Measurements from ENCODE around the gene MACROD2.

The MACROD2 gene

GRCh38 chr20:16013631-16014030 is 2018.3 kb downstream of the MACROD2 start:
- in situ Hi-C loops (cut with MboI; ENCODE audit: low sequenced_read_pairs) = no loop called here
- no peak for DNase-seq (ENCODE audit: low spot score in 2 of 2)
- Histone ChIP-seq H3K4me3 (no peak overlapping the region), H3K4me1 (no peaks in the 10 kb centered on the region), H3K27me3 (ENCODE audit: low read depth) (no peaks in the 10 kb centered on the region), H3K9me3 (no peaks in the 10 kb centered on the region), H3K36me3 (replicated peaks) (no peaks in the 10 kb centered on the region)

GRCh38 chr20:16014436-16014835 is 2019.1 kb downstream of the MACROD2 start:
- H3K36me3 ChIP-seq (replicated peaks) = no peaks in the 10 kb centered on the region
- no peaks in the 10 kb centered on the region for H3K4me1 ChIP-seq
- in situ Hi-C loops (cut with MboI; ENCODE audit: low sequenced_read_pairs) = no loop called here
- H3K4me3 ChIP-seq = no peak overlapping the region
- no peak for DNase-seq (ENCODE audit: low spot score in 2 of 2)
- no peaks in the 10 kb centered on the region for H3K9me3 ChIP-seq
- no peaks in the 10 kb centered on the region for H3K27me3 ChIP-seq (ENCODE audit: low read depth)

- in situ Hi-C loops (cut with MboI; ENCODE audit: low sequenced_read_pairs) = no loop called here
- no peaks in the 10 kb centered on the region for H3K36me3 ChIP-seq (replicated peaks)
- H3K4me3 ChIP-seq = no peak overlapping the region
- no peaks in the 10 kb centered on the region for H3K27me3 ChIP-seq (ENCODE audit: low read depth)
- H3K4me1 ChIP-seq = no peaks in the 10 kb centered on the region
- DNase-seq (ENCODE audit: low spot score in 2 of 2) = no peak
- H3K9me3 ChIP-seq = no peaks in the 10 kb centered on the region
These were observed 2022.3 kb downstream of the MACROD2 start for GRCh38 chr20:16017656-16018055.

- H3K4me3 ChIP-seq = no peak overlapping the region
- no peaks in the 10 kb centered on the region for H3K36me3 ChIP-seq (replicated peaks)
- no peaks in the 10 kb centered on the region for H3K9me3 ChIP-seq
- DNase-seq (ENCODE audit: low spot score in 2 of 2) = no peak
- H3K27me3 ChIP-seq (ENCODE audit: low read depth) = no peaks in the 10 kb centered on the region
- in situ Hi-C loops (cut with MboI; ENCODE audit: low sequenced_read_pairs) = no loop called here
- H3K4me1 ChIP-seq = no peaks in the 10 kb centered on the region
These were observed 2023.6 kb downstream of the MACROD2 start for GRCh38 chr20:16018881-16019280.

- H3K36me3 ChIP-seq (replicated peaks) = no peaks in the 10 kb centered on the region
These were observed 2025.7 kb downstream of the MACROD2 start for GRCh38 chr20:16020971-16021370.

DNA sequence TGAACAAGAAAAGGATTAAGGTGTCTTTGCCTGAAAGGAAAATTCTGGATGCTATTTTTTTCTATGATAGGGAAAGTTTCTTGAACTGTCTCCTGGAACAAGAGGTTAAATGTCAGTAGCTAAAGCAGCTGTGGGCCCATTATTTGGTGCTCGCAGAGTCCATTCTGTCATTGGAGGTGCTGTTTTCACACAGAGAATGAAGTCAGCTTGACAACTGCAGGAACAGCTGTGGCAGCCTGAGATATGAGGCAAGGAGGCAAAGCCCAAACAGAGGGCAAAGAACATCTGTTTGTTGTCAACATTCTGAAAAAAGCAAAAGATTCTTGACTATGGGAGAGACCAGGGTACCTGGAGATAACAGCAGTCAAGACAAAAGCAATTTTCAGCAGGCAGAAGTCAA is 2029.8 kb downstream of the MACROD2 start:
- Histone ChIP-seq H3K27me3 (ENCODE audit: low read depth) (no peaks in the 10 kb centered on the region), H3K36me3 (replicated peaks) (no peaks in the 10 kb centered on the region), H3K9me3 (no peaks in the 10 kb centered on the region), H3K4me1 (no peaks in the 10 kb centered on the region), H3K4me3 (no peak overlapping the region)
- DNase-seq (ENCODE audit: low spot score in 2 of 2) = no peak
- in situ Hi-C loops (cut with MboI; ENCODE audit: low sequenced_read_pairs) = no loop called here

More at GRCh38 chr20:16020971-16021370, 2025.7 kb downstream of the MACROD2 start:
- in situ Hi-C loops (cut with MboI; ENCODE audit: low sequenced_read_pairs) = no loop called here
- H3K27me3 ChIP-seq (ENCODE audit: low read depth) = no peaks in the 10 kb centered on the region
- no peaks in the 10 kb centered on the region for H3K4me1 ChIP-seq
- H3K4me3 ChIP-seq = no peak overlapping the region
- no peaks in the 10 kb centered on the region for H3K9me3 ChIP-seq
- DNase-seq (ENCODE audit: low spot score in 2 of 2) = no peak

DNA sequence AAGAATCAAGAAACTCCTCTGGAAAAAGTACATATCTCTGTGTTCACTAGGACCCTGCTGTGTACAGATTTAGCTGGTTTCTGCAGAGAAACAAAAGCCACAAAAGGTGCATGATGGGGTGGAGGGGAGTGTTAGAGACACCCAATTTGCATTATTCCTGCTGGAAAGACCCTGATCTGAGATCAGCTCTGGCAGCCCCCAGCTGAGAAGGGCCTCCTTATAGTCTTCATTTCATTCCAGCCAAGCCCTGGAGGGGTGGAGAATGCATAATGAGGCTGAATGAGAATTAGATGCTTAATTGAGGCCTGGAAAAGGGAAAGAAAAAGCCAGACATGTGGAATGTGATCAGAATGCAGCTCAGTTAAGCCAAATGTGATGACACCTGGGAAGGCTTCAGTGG is 2032.4 kb downstream of the MACROD2 start:
- Histone ChIP-seq H3K36me3 (replicated peaks) (no peaks in the 10 kb centered on the region), H3K9me3 (no peaks in the 10 kb centered on the region), H3K4me1 (no peaks in the 10 kb centered on the region), H3K27me3 (ENCODE audit: low read depth) (no peaks in the 10 kb centered on the region), H3K4me3 (no peak overlapping the region)
- DNase-seq (ENCODE audit: low spot score in 2 of 2) = no peak
- in situ Hi-C loops (cut with MboI; ENCODE audit: low sequenced_read_pairs) = no loop called here

GRCh38 chr20:16028923-16029322 is 2033.6 kb downstream of the MACROD2 start:
- Histone ChIP-seq H3K9me3 (no peaks in the 10 kb centered on the region), H3K4me1 (no peaks in the 10 kb centered on the region), H3K27me3 (ENCODE audit: low read depth) (no peaks in the 10 kb centered on the region), H3K36me3 (replicated peaks) (no peaks in the 10 kb centered on the region), H3K4me3 (no peak overlapping the region)
- in situ Hi-C loops (cut with MboI; ENCODE audit: low sequenced_read_pairs) = no loop called here
- no peak for DNase-seq (ENCODE audit: low spot score in 2 of 2)

- H3K4me1 ChIP-seq = no peaks in the 10 kb centered on the region
- in situ Hi-C loops (cut with MboI; ENCODE audit: low sequenced_read_pairs) = no loop called here
- H3K4me3 ChIP-seq = no peak overlapping the region
- no peak for DNase-seq (ENCODE audit: low spot score in 2 of 2)
- H3K36me3 ChIP-seq (replicated peaks) = no peaks in the 10 kb centered on the region
- H3K9me3 ChIP-seq = no peaks in the 10 kb centered on the region
- no peaks in the 10 kb centered on the region for H3K27me3 ChIP-seq (ENCODE audit: low read depth)
These were observed 2034.9 kb downstream of the MACROD2 start for GRCh38 chr20:16030253-16030652.

DNA sequence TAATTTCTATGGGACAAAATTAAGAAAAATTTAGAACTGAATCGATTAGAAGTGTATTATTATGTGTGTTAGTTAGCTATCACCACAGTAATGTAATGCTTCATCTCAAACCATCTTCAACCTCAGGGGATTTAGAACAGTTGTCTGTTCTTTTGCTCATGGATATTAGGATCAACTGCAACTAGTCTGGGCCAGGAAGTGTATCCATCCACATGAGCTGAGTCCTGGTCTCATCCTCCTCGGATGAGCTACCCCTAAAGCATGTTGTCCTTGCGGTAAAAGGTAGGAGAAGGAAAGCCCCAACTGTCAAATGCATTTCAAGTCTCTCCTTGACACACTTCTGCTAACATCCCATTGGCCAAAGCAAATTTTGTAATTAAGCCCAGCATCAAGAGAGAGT is 2040.3 kb downstream of the MACROD2 start:
- Histone ChIP-seq H3K36me3 (replicated peaks) (no peaks in the 10 kb centered on the region), H3K9me3 (no peaks in the 10 kb centered on the region), H3K27me3 (ENCODE audit: low read depth) (no peaks in the 10 kb centered on the region), H3K4me1 (no peaks in the 10 kb centered on the region; the same call in 1 of the 2 replicates), H3K4me3 (no peak overlapping the region)
- DNase-seq (ENCODE audit: low spot score in 2 of 2) = no peak
- in situ Hi-C loops (cut with MboI; ENCODE audit: low sequenced_read_pairs) = no loop called here

DNA sequence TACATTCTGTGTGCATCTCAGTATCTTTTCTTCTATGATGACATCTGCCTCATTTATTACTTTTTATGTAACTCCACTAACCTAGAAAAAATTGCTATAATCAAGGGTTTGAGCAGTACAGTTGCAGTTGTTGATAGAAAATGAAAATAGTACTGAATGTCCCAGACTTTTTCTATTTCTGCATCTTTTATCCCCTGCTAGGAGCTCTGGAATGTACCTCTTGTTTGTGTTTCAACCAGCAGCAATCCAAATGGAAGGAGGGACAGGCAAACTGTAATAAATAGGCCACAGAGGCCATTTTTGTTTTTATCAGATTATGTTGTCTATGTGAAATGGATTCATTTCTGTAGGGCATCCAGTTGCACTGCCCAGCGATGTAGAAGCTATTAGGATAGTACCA is 2041.0 kb downstream of the MACROD2 start:
- Histone ChIP-seq H3K9me3 (no peaks in the 10 kb centered on the region), H3K36me3 (replicated peaks) (no peaks in the 10 kb centered on the region), H3K4me3 (no peak overlapping the region), H3K27me3 (ENCODE audit: low read depth) (no peaks in the 10 kb centered on the region), H3K4me1 (peaks cover 3% of the 10 kb centered on the region; the same call in 1 of the 2 replicates)
- DNase-seq (ENCODE audit: low spot score in 2 of 2) = no peak
- in situ Hi-C loops (cut with MboI; ENCODE audit: low sequenced_read_pairs) = no loop called here

- no peaks in the 10 kb centered on the region for H3K36me3 ChIP-seq (replicated peaks)
- no peak overlapping the region for H3K4me3 ChIP-seq
- no peaks in the 10 kb centered on the region for H3K27me3 ChIP-seq (ENCODE audit: low read depth)
- peaks cover 3% of the 10 kb centered on the region; the same call in 1 of the 2 replicates for H3K4me1 ChIP-seq
- in situ Hi-C loops (cut with MboI; ENCODE audit: low sequenced_read_pairs) = no loop called here
- no peak for DNase-seq (ENCODE audit: low spot score in 2 of 2)
- no peaks in the 10 kb centered on the region for H3K9me3 ChIP-seq
These were observed 2045.4 kb downstream of the MACROD2 start for GRCh38 chr20:16040742-16041141.

- Histone ChIP-seq H3K4me3 (no peak overlapping the region), H3K27me3 (ENCODE audit: low read depth) (no peaks in the 10 kb centered on the region), H3K36me3 (replicated peaks) (no peaks in the 10 kb centered on the region), H3K9me3 (no peaks in the 10 kb centered on the region), H3K4me1 (peaks cover 3% of the 10 kb centered on the region; the same call in 1 of the 2 replicates)
- in situ Hi-C loops (cut with MboI; ENCODE audit: low sequenced_read_pairs) = no loop called here
- DNase-seq (ENCODE audit: low spot score in 2 of 2) = no peak
These were observed 2047.4 kb downstream of the MACROD2 start for GRCh38 chr20:16042731-16043130.

GRCh38 chr20:16043931-16044330 is 2048.6 kb downstream of the MACROD2 start:
- Histone ChIP-seq H3K4me1 (peaks cover 3% of the 10 kb centered on the region; the same call in 1 of the 2 replicates), H3K27me3 (ENCODE audit: low read depth) (no peaks in the 10 kb centered on the region), H3K9me3 (no peaks in the 10 kb centered on the region), H3K36me3 (replicated peaks) (no peaks in the 10 kb centered on the region), H3K4me3 (no peak overlapping the region)
- no peak for DNase-seq (ENCODE audit: low spot score in 2 of 2)
- in situ Hi-C loops (cut with MboI; ENCODE audit: low sequenced_read_pairs) = no loop called here

DNA sequence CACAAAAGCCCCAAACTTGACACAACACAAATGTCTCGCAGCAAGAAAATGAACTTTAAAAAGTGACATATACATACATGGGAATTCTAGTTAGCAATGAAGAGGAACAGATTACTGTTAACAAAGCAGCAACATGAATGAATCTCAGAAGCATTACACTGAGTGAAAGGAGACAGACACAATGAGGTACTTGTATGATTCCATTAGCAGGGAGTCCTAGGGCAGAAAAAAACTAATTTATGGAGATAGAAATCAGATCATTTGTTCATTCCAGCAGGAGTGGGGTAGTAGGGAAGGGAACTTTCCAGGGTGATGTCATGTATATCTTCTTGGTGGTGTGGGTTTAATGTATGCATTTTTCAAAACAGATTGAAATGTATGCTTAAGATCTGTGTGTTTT is 2053.6 kb downstream of the MACROD2 start:
- DNase-seq (ENCODE audit: low spot score in 2 of 2) = no peak
- no peaks in the 10 kb centered on the region for H3K4me1 ChIP-seq
- no peaks in the 10 kb centered on the region for H3K9me3 ChIP-seq
- H3K27me3 ChIP-seq (ENCODE audit: low read depth) = no peaks in the 10 kb centered on the region
- no peaks in the 10 kb centered on the region for H3K36me3 ChIP-seq (replicated peaks)
- in situ Hi-C loops (cut with MboI; ENCODE audit: low sequenced_read_pairs) = no loop called here
- H3K4me3 ChIP-seq = no peak overlapping the region

Data from HAP-1 (cell line).